HepG2 (cell line): ENCODE results near the gene CADPS. TPM values are rescaled to one million over a fixed set of nuclear protein-coding genes. Genes with fewer than 3 reads are reported as not detected.

ENCODE experiments used
- ATAC-seq: fragments of 200-7000 bp; cut with Tn5 transposase; 3 replicates; pipeline ENCODE4 v1.9.1; 2020; ENCODE audit warnings: mild to moderate bottlenecking, moderate library complexity
- BruUV-seq: library from RNA; stranded (reverse); fragments of 400-500 nt; replicated peaks from 2 replicates; lab custom pipeline; 2021; lab: Mats Ljungman, UMichigan
- CTCF ChIA-PET: fragments of 300-600 bp; formaldehyde crosslinking; extraction: SDS; loops from one replicate; lab custom pipeline; 2021; ENCODE audit warnings: low total read pairs, inconsistent platforms, low intra/inter-chr PET ratio; lab: Yijun Ruan, JAX
- POLR2A ChIA-PET: fragments of 350-600 bp; sonication (Branson Sonifier 250); formaldehyde crosslinking; loops from one replicate; lab custom pipeline; 2020; ENCODE audit warnings: antibody characterized with exemption, inconsistent platforms; lab: Yijun Ruan, JAX
- DNase-seq: peaks from one replicate; pipeline ENCODE4 v3.0.0-alpha.2; 2015; ENCODE audit warnings: low spot score
- FAIRE-seq: peaks from 3 replicates; lab custom pipeline; 2011; peaks lifted over from hg19 to GRCh38; lab: Jason Lieb, UNC
- H2AFZ ChIP-seq: one replicate; pipeline ENCODE4 v1.6.1; 2011; ENCODE audit warnings: low read length, inconsistent platforms
- H3K27ac ChIP-seq: fragments of 300-600 bp; 3 replicates; pipeline ENCODE4 v1.8.0; 2011; ENCODE audit warnings: mixed run types, mild to moderate bottlenecking, mixed read lengths, low read length, inconsistent platforms; ENCODE audit not compliant: insufficient read depth; ENCODE audit errors: extremely low read length
- H3K27me3 ChIP-seq, 2 experiments: fragments of 200-600 bp in 1 of 2; 2 replicates in 1 of 2; 3 replicates in 1 of 2; pipeline versions ENCODE4 v1.6.0 to v1.8.0; 2011; ENCODE audit warnings: low read length in 2 of 2, mild to moderate bottlenecking in 2 of 2, moderate library complexity in 2 of 2, inconsistent platforms in 1 of 2; ENCODE audit not compliant: insufficient read depth in 2 of 2, control insufficient read depth in 1 of 2
- H3K36me3 ChIP-seq, 2 experiments: fragments of 200-600 bp in 1 of 2; replicated peaks in 1 of 2; 2 replicates in 1 of 2; 3 replicates in 1 of 2; pipeline versions ENCODE4 v1.5.1 to v1.8.0; 2011; ENCODE audit warnings: low read length in 2 of 2, inconsistent platforms in 1 of 2; ENCODE audit not compliant: insufficient read depth in 2 of 2, control insufficient read depth in 1 of 2
- H3K4me1 ChIP-seq: 2 replicates; pipeline ENCODE4 v1.5.1; 2012; ENCODE audit warnings: low read length, inconsistent platforms; ENCODE audit not compliant: insufficient read depth
- H3K4me2 ChIP-seq: 2 replicates; pipeline ENCODE4 v1.6.0; 2011; ENCODE audit warnings: low read depth, low read length, inconsistent platforms
- H3K4me3 ChIP-seq, 3 experiments: fragments of 200-600 bp in 1 of 3; sonication (generic), shearing (Covaris generic) in 1 of 3; replicated peaks in 1 of 3; 2 replicates each; pipeline ENCODE4 v1.5.1; 2011 to 2016; ENCODE audit warnings: low read length in 3 of 3, inconsistent platforms in 2 of 3, low read depth in 2 of 3, mild to moderate bottlenecking in 2 of 3, control low read depth in 1 of 3, mixed read lengths in 1 of 3; ENCODE audit not compliant: insufficient read depth in 1 of 3
- H3K79me2 ChIP-seq: one replicate; pipeline ENCODE4 v1.6.1; 2011; ENCODE audit warnings: low read length, inconsistent platforms; ENCODE audit not compliant: insufficient read depth
- H3K9ac ChIP-seq: 2 replicates; pipeline ENCODE4 v1.6.0; 2011; ENCODE audit warnings: mild to moderate bottlenecking, low read depth, low read length, inconsistent platforms; ENCODE audit not compliant: insufficient read depth
- H3K9me3 ChIP-seq: 2 replicates; pipeline ENCODE4 v1.5.1; 2012; ENCODE audit warnings: mild to moderate bottlenecking, low read length
- H4K20me1 ChIP-seq: 2 replicates; pipeline ENCODE4 v1.6.0; 2011; ENCODE audit warnings: inconsistent platforms, mild to moderate bottlenecking, low read length, moderate library complexity; ENCODE audit not compliant: insufficient read depth
- ARHGAP35 ChIP-seq: sonication (generic); formaldehyde crosslinking; IDR thresholded peaks from 2 replicates; pipeline ENCODE4 v1.9.0; 2022; ENCODE audit warnings: mild to moderate bottlenecking, inconsistent platforms, moderate library complexity, missing genetic modification reagents, borderline replicate concordance
- CEBPG ChIP-seq: IDR thresholded peaks from 2 replicates; pipeline ENCODE4 v1.6.1; 2016
- ERF ChIP-seq: IDR thresholded peaks from 2 replicates; pipeline ENCODE4 v1.6.1; 2018; ENCODE audit warnings: missing biosample characterization, missing genetic modification reagents
- FOXO1 ChIP-seq: sonication (generic); formaldehyde crosslinking; IDR thresholded peaks from 2 replicates; pipeline ENCODE4 v1.4.0; 2020; ENCODE audit warnings: missing genetic modification reagents
- MEF2D ChIP-seq: sonication (generic); formaldehyde crosslinking; IDR thresholded peaks from 2 replicates; pipeline ENCODE4 v1.5.1; 2020; ENCODE audit warnings: mild to moderate bottlenecking, missing genetic modification reagents
- ZBTB10 ChIP-seq: sonication (generic); formaldehyde crosslinking; IDR thresholded peaks from 2 replicates; pipeline ENCODE4 v1.4.0; 2020; ENCODE audit warnings: missing genetic modification reagents, borderline replicate concordance
- ZBTB25 ChIP-seq: IDR thresholded peaks from 2 replicates; pipeline ENCODE4 v1.6.1; 2018; ENCODE audit warnings: missing genetic modification reagents
- ZNF10 ChIP-seq: sonication (generic); formaldehyde crosslinking; IDR thresholded peaks from 2 replicates; pipeline ENCODE4 v1.4.0; 2020; ENCODE audit warnings: mild to moderate bottlenecking, low read depth, missing genetic modification reagents, borderline replicate concordance
- ZNF333 ChIP-seq: sonication (generic); formaldehyde crosslinking; IDR thresholded peaks from 2 replicates; pipeline ENCODE4 v1.4.0; 2020; ENCODE audit warnings: mild to moderate bottlenecking, missing genetic modification reagents, borderline replicate concordance
- ZNF562 ChIP-seq: sonication (generic); formaldehyde crosslinking; IDR thresholded peaks from 2 replicates; pipeline ENCODE4 v1.8.0; 2022; ENCODE audit warnings: missing genetic modification reagents, borderline replicate concordance
- ZNF572 ChIP-seq: sonication (generic); formaldehyde crosslinking; IDR thresholded peaks from 2 replicates; pipeline ENCODE4 v1.5.1; 2020; ENCODE audit warnings: mild to moderate bottlenecking, missing genetic modification reagents
- ZNF75D ChIP-seq: sonication (generic); formaldehyde crosslinking; IDR thresholded peaks from 2 replicates; pipeline ENCODE4 v1.8.1; 2023; ENCODE audit warnings: missing genetic modification reagents, mild to moderate bottlenecking, borderline replicate concordance
- ZSCAN20 ChIP-seq: sonication (generic); formaldehyde crosslinking; IDR thresholded peaks from 2 replicates; pipeline ENCODE4 v1.4.0; 2020; ENCODE audit warnings: missing genetic modification reagents, mild to moderate bottlenecking, borderline replicate concordance
- WGBS: methylation state at CpG from one replicate; pipeline ENCODE4 v1.1.6; 2017; ENCODE audit warnings: low lambda C conversion rate; 5-methylcytosine and 5-hydroxymethylcytosine counted together
- in situ Hi-C: cut with HindIII; loops from 2 replicates; pipeline ENCODE4 v1.10.0; 2017; ENCODE audit warnings: low pct_unique_long_range_greater_than_20kb; ENCODE audit not compliant: extremely low pct_ligation_motif_present
- intact Hi-C: fragments of 100-400 bp; cut with micrococcal nuclease; formaldehyde crosslinking; loops from one replicate; pipeline ENCODE4 v1.10.0; 2022; ENCODE audit not compliant: unreplicated experiment
- polyA plus RNA-seq, 8 experiments: library from polyadenylated mRNA; depleted of rRNA in 3 of 8; stranded (reverse) in 7 of 8; unstranded in 1 of 8; fragments of >200 nt; fragmentation: Illumina TruSeq in 4 of 8; extraction: Trizol in 4 of 8; gene quantifications; 2 replicates each; pipeline versions ENCODE4 v1.2.1 to v1.2.3, GENCODE V29; 2011 to 2016; ENCODE audit warnings: low read depth in 4 of 8, missing spikeins in 1 of 8, mixed read lengths in 1 of 8; ENCODE audit not compliant: insufficient read depth in 1 of 8
- total RNA-seq, 5 experiments: library from RNA; depleted of rRNA; stranded (reverse); fragments of >200 nt; fragmentation: Illumina TruSeq; extraction: Trizol; gene quantifications; 2 replicates each; pipeline ENCODE4 v1.2.3, GENCODE V29; 2016; ENCODE audit warnings: low read depth in 1 of 5

CADPS gene
- total and polyA plus RNA-seq, 2 of the 13 experiments (the other 11 are each of a cell fraction or from before 2014, with no cell fraction given): not detected

- CTCF ChIA-PET: no interaction called here
Observed at GRCh38 chr3:62531981-62532380, 343.2 kb downstream of the CADPS start.

GRCh38 chr3:62531493-62531892, 343.7 kb downstream of the CADPS start:
- no peak for DNase-seq
- FAIRE-seq: no peak
- Histone ChIP-seq H3K4me1 (no peaks in the 10 kb centered on the region), H3K27me3 (peaks cover 0 to 1% of the 10 kb centered on the region in 2 experiments; a peak in 2 of 5 replicates), H3K79me2 (no peaks in the 10 kb centered on the region), H3K4me3 (no peak overlapping the region), H4K20me1 (no peaks in the 10 kb centered on the region), H3K4me2 (no peak overlapping the region), H3K9me3 (no peaks in the 10 kb centered on the region), H3K9ac (no peak overlapping the region), H3K36me3 (no peaks in the 10 kb centered on the region), H3K27ac (no peak overlapping the region), H2AFZ (no peak overlapping the region)
- WGBS: 3% methylated on average over 2 of the region's 2 CpGs
- TF ChIP-seq ZNF562 (CRISPR knock-in tag): no peak
- TF ChIP-seq ZNF10 (CRISPR knock-in tag): no peak
- TF ChIP-seq ZBTB10 (CRISPR knock-in tag): no peak
- no peak for TF ChIP-seq FOXO1
- TF ChIP-seq ERF (CRISPR knock-in tag): no peak
- TF ChIP-seq ZNF75D: no peak
- TF ChIP-seq ZBTB25 (CRISPR knock-in tag): no peak
- ChIA-PET POLR2A (no interaction called here), CTCF (no interaction called here)
- BruUV-seq: no TSS peak
- intact Hi-C loops (no loop called here), in situ Hi-C loops (no loop called here)
- no peak for ATAC-seq

More at GRCh38 chr3:62531981-62532380, 343.2 kb downstream of the CADPS start:
- POLR2A ChIA-PET: no interaction called here
- H3K27me3 ChIP-seq: peaks cover 1 to 3% of the 10 kb centered on the region in 2 experiments; a peak in 2 of 5 replicates
- no peak for FAIRE-seq
- H3K9me3 ChIP-seq: no peaks in the 10 kb centered on the region
- H3K36me3 ChIP-seq: no peaks in the 10 kb centered on the region
- H3K4me2 ChIP-seq: no peak overlapping the region
- no peak overlapping the region for H3K4me3 ChIP-seq
- no peak overlapping the region for H3K27ac ChIP-seq
- H2AFZ ChIP-seq: no peak overlapping the region
- TF ChIP-seq CEBPG (CRISPR knock-in tag) (no peak), ZNF572 (CRISPR knock-in tag) (no peak), ZNF333 (no peak), ZSCAN20 (CRISPR knock-in tag) (no peak), ARHGAP35 (CRISPR knock-in tag) (no peak), MEF2D (CRISPR knock-in tag) (no peak)
- no TSS peak for BruUV-seq
- no peaks in the 10 kb centered on the region for H3K79me2 ChIP-seq
- intact Hi-C loops (no loop called here), in situ Hi-C loops (no loop called here)
- no peaks in the 10 kb centered on the region for H3K4me1 ChIP-seq
- no peak for ATAC-seq
- no peak for DNase-seq
- no peaks in the 10 kb centered on the region for H4K20me1 ChIP-seq
- H3K9ac ChIP-seq: no peak overlapping the region
